Pancreas (tissue), 10 donors: ENCODE data around the gene ME2. TPM values are rescaled to one million over a fixed set of nuclear protein-coding genes. Genes with fewer than 3 reads are reported as not detected.
A peak's percentile ranks its signal among the peaks of the same experiment; 100 is the strongest.

ENCODE experiments used
- ATAC-seq, 4 donors: fragments of 200-7000 bp; cut with Tn5 transposase; one replicate each; pipeline versions ENCODE4 v1.8.0 to v1.9.1; 2020; ENCODE audit warnings: mild to moderate bottlenecking in 4 of 4, moderate library complexity in 4 of 4
- DNase-seq, 6 donors: peaks; one replicate each; pipeline ENCODE4 v3.0.0-alpha.2; 2020
- FAIRE-seq: peaks from 2 replicates; lab custom pipeline; 2012; peaks lifted over from hg19 to GRCh38; lab: Jason Lieb, UNC
- H3K27ac ChIP-seq, 4 donors: fragments of 200-600 bp; sonication (generic); 1 replicate in 3 of 4; 2 replicates in 1 of 4; pipeline versions ENCODE4 v1.5.0 to v1.8.0; 2020
- H3K27me3 ChIP-seq, 4 donors: fragments of 200-600 bp; one replicate each; pipeline ENCODE4 v1.8.0; 2021
- H3K36me3 ChIP-seq, 3 donors: fragments of 200-600 bp; sonication (generic) in 1 of 3; one replicate each; pipeline versions ENCODE4 v1.5.0 to v1.8.0; 2020 to 2021
- H3K4me1 ChIP-seq, 3 donors: fragments of 200-600 bp; one replicate each; pipeline ENCODE4 v1.8.0; 2021
- H3K4me3 ChIP-seq, 4 donors: fragments of 200-600 bp; sonication (generic) in 2 of 4; one replicate each; pipeline versions ENCODE4 v1.5.0 to v1.8.0; 2020 to 2021
- H3K9me3 ChIP-seq, 4 donors: fragments of 200-600 bp; one replicate each; pipeline ENCODE4 v1.8.0; 2021
- CTCF ChIP-seq, 4 donors: fragments of 200-600 bp; sonication (generic) in 3 of 4; IDR thresholded peaks; one replicate each; pipeline versions ENCODE4 v1.5.0 to v1.8.0; 2021; ENCODE audit warnings: antibody characterized with exemption in 4 of 4
- WGBS, 2 donors: extraction: QIAGEN DNeasy Blood & Tissue Kit; methylation state at CpG; one replicate each; pipeline ENCODE4 v1.1.7; 2013; 5-methylcytosine and 5-hydroxymethylcytosine counted together
- intact Hi-C, 3 donors: fragments of 100-400 bp; cut with DNase I; formaldehyde crosslinking; loops; one replicate each; pipeline versions ENCODE4 v1.11.1 to v1.14.2; 2022
- polyA plus RNA-seq, 2 donors: library from polyadenylated mRNA; stranded (reverse); fragments of 200-250 nt; gene quantifications; one replicate each; pipeline ENCODE4 v1.2.3, GENCODE V29; 2013
- total RNA-seq, 6 donors: library from RNA; stranded (reverse); fragmentation: NEBNext Ultra II Directional in 4 of 6; extraction: Animal tissue kit (Norgen Biotek cat#: 25700) in 4 of 6; gene quantifications; one replicate each; pipeline versions ENCODE4 v1.2.1 to v1.2.4, GENCODE V29; 2021 to 2023
- donor health status: healthy with polysubstance abuse.
- donor health status: DM: no; HTN: no; CAD: no; lungs with moderate emphysema.
- donor health status: DM: no; HTN: no; CAD: no.
- donor health status: control.
- donor health status: control.
- donor health status: Bipolar disorder and iron deficiency.
- donor health status: DM: yes; HTN: yes; CAD: no.
- donor health status: DM: no; HTN: no; CAD: no.
- donor health status: DM: no; HTN: no; CAD: no.
- donor health status: DM: yes; HTN: yes; CAD: no.

The ME2 gene
- total and polyA plus RNA-seq, 8 donors: 9.9 to 22.1 (median 17.6) TPM

- H3K27me3 ChIP-seq: no peaks in the 10 kb centered on the region
- H3K4me1 ChIP-seq: peaks cover 0 to 4% (median 0%) of the 10 kb centered on the region in 3 donors
- peaks cover 0 to 5% (median 0%) of the 10 kb centered on the region in 3 donors for H3K36me3 ChIP-seq
- no peak overlapping the region for H3K4me3 ChIP-seq
- intact Hi-C loops: no loop called here
- TF ChIP-seq CTCF (IDR thresholded peaks at IDR 0.05): no peak
- FAIRE-seq: no peak
- no peaks in the 10 kb centered on the region for H3K9me3 ChIP-seq
- ATAC-seq: peak in 1 of 4 donors; percentile 28
- WGBS, 2 donors: 95 to 96% methylated on average over 3 of the region's 3 CpGs
- H3K27ac ChIP-seq: no peak overlapping the region
- DNase-seq: no peak
Observed at GRCh38 chr18:50982802-50983179, 103.9 kb downstream of the ME2 start.

- Histone ChIP-seq H3K27ac (no peak overlapping the region), H3K4me3 (no peak overlapping the region), H3K4me1 (peaks cover 0 to 4% (median 0%) of the 10 kb centered on the region in 3 donors), H3K9me3 (no peaks in the 10 kb centered on the region), H3K27me3 (no peaks in the 10 kb centered on the region), H3K36me3 (no peaks in the 10 kb centered on the region)
- TF ChIP-seq CTCF (IDR thresholded peaks at IDR 0.05): no peak
- ATAC-seq (peak in 3 of 4 donors; percentile 48 to 58 (median 54)), FAIRE-seq (no peak), DNase-seq (no peak)
- intact Hi-C loops: no loop called here
- WGBS, 2 donors: 83 to 86% methylated on average over 2 of the region's 2 CpGs
Observed at GRCh38 chr18:50986360-50987087, 107.6 kb downstream of the ME2 start.

GRCh38 chr18:50987261-50987660, 108.3 kb downstream of the ME2 start:
- 43 to 49% methylated on average over 2 of the region's 2 CpGs for WGBS, 2 donors
- Histone ChIP-seq H3K4me3 (no peak overlapping the region), H3K27me3 (no peaks in the 10 kb centered on the region), H3K9me3 (no peaks in the 10 kb centered on the region), H3K4me1 (peaks cover 0 to 4% (median 0%) of the 10 kb centered on the region in 3 donors), H3K36me3 (no peaks in the 10 kb centered on the region), H3K27ac (no peak overlapping the region)
- FAIRE-seq (no peak), ATAC-seq (no peak), DNase-seq (no peak)
- intact Hi-C loops: no loop called here
- TF ChIP-seq CTCF (IDR thresholded peaks at IDR 0.05): no peak

- Histone ChIP-seq H3K27ac (no peak overlapping the region), H3K36me3 (no peaks in the 10 kb centered on the region), H3K9me3 (no peaks in the 10 kb centered on the region), H3K4me1 (peaks cover 0 to 4% (median 0%) of the 10 kb centered on the region in 3 donors), H3K27me3 (no peaks in the 10 kb centered on the region), H3K4me3 (no peak overlapping the region)
- no peak for FAIRE-seq
- WGBS, 2 donors: 86 to 94% methylated on average over 3 of the region's 3 CpGs
- ATAC-seq: no peak
- intact Hi-C loops: no loop called here
- no peak for DNase-seq
- TF ChIP-seq CTCF (IDR thresholded peaks at IDR 0.05): no peak
Observed at GRCh38 chr18:50989711-50990110, 110.8 kb downstream of the ME2 start.

- ATAC-seq (no peak), FAIRE-seq (no peak), DNase-seq (no peak)
- Histone ChIP-seq H3K9me3 (no peaks in the 10 kb centered on the region), H3K27ac (no peak overlapping the region), H3K36me3 (no peaks in the 10 kb centered on the region), H3K27me3 (no peaks in the 10 kb centered on the region), H3K4me1 (no peaks in the 10 kb centered on the region), H3K4me3 (no peak overlapping the region)
- intact Hi-C loops: no loop called here
- WGBS, 2 donors: 80 to 92% methylated on average over 3 of the region's 3 CpGs
- no peak for TF ChIP-seq CTCF (IDR thresholded peaks at IDR 0.05)
Observed at GRCh38 chr18:50992351-50992762, 113.4 kb downstream of the ME2 start.
